ENCODE measurements around the gene ASPHD2. TPM values are rescaled to one million over a fixed set of nuclear protein-coding genes. Genes with fewer than 3 reads are reported as not detected.

Gene ASPHD2, protein sequence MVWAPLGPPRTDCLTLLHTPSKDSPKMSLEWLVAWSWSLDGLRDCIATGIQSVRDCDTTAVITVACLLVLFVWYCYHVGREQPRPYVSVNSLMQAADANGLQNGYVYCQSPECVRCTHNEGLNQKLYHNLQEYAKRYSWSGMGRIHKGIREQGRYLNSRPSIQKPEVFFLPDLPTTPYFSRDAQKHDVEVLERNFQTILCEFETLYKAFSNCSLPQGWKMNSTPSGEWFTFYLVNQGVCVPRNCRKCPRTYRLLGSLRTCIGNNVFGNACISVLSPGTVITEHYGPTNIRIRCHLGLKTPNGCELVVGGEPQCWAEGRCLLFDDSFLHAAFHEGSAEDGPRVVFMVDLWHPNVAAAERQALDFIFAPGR
- total RNA-seq = 2.0 and 2.5 TPM in 2 replicates

DNA sequence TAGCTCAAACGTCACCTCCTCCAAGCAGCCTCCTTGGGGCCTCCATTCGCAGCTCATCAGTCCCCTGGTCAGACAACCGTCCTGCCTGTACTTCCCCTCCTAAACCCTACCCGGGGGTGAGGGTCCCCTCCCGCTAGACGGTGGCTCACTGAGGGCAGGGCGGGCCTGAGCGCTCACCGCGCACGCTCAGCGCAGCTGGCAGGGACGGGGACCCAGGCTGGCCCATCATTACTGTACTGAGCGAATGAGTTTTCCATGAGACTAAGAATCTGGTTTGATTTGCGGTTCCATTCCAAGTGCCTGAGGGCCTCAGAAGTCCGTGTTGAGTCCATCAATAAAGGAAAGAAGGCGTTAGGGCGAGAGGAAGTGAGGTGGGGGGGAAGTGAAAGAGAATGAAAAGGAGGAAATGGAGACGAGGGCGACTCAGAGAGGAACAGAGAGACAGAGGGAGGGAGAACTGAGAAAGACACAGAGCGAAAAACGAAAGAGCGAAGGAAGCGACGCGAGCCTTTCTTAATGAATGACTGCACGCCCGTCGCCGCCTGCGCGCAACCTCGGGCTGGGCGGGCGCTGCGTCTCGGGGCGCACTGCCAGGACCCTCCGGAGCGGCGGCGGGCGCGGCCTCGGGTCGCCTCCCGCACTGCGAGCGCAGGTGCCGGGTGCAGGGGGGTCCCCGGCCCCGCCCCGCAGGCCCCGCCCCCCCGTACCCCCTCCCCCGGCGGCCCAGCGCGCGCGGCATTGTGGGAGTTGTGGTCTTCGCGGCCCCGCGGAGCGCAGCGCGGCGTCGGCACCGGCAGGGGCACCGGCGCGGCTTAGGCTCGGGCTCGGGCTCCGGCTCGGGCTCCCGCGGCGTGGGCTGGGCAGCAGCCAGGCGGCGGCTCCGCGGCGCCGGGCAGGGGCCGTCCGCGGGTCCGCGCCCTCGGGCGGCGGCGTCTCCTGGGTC lies at the start of gene ASPHD2:
Gene ASPHD2, plus strand, starts transcription at position 746 of the 943 bp plus-strand sequence. CDS start 4,356 bp downstream, outside the sequence.

DNA sequence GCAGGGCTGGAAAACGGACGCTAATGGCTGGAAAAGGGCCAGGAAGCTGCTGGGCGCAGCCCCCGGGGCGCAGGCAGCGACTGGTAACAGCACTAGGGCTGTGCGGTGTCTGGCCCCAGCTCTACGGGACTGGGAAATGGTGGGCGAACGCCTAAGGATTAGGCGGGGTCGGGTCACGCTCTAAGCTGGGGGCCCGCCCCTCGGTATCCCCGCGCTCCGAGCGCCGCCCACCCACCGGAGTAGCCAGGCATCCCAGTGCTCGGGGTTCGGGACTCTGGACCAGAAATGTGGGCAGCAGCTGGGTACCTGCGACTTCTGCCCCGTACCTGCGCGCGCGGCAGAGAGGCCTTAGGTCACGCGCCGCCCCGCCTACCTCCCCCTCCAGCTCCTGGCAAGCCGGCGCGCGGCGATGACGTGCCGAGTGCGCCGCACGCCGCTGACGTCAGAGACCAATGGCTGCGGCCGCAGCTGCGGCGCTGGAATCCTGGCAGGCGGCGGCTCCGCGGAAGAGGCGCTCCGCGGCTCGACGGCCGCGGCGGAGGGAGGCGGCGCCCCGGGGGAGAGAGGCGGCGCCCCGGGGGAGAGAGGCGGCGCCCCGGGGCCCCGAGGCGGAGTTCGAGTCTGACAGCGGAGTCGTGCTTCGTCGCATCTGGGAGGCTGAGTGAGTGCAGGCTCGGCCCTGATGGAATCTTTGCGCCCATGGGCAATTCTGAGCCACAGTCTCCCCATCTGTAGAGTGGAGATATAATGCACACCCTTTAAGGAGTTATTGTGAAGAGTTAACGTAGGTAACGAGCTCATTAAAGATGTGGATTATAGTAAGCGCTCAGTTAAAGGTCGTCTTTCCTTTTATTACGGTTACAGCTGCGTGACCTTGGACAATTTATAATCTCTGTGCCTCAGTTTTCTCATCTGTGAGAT lies 54.6 kb downstream of the ASPHD2 start, which contains the start of the genes HPS4 and SRRD:
Gene HPS4, minus strand, starts transcription at position 345 of the 921 bp plus-strand sequence. CDS start 2,021 bp downstream, outside the sequence.
Gene SRRD, plus strand, starts transcription at position 439 of the 921 bp plus-strand sequence. Its CDS starts 14 bp downstream, at position 453.

Other genes starting within 250 kb of the ASPHD2 start
- 20.6 and 23.0 TPM in 2 replicates for gene HPS4, start 54.5 kb downstream of the ASPHD2 start, total RNA-seq
- 7.3 and 9.2 TPM in 2 replicates for gene SRRD, start 54.6 kb downstream of the ASPHD2 start, total RNA-seq
- 31.7 and 39.1 TPM in 2 replicates for gene TFIP11, start 83.2 kb downstream of the ASPHD2 start, total RNA-seq
- gene TPST2, start 160.9 kb downstream of the ASPHD2 start, total RNA-seq = 13.8 and 26.7 TPM in 2 replicates
- not detected in 2 replicates for gene CRYBB1, start 188.8 kb downstream of the ASPHD2 start, total RNA-seq
- gene CRYBA4, start 192.7 kb downstream of the ASPHD2 start, total RNA-seq = not detected in 2 replicates
- 0.85 and 0.92 TPM in 2 replicates for gene MIAT, start 228.3 kb downstream of the ASPHD2 start, total RNA-seq